Fibroblast of upper back skin (primary cell): Measurements from ENCODE around the gene ASIC5.
A peak's percentile ranks its signal among the peaks of the same experiment; 100 is the strongest.
"Not testable (repeated sequence)": the region's sequence is repeated elsewhere in the genome, so short reads cannot be mapped to it uniquely, and the experiment has no call there.

Experiments used
- DNase-seq: peaks from one replicate; pipeline ENCODE4 v3.0.0-alpha.2; 2013

ASIC5 gene, protein sequence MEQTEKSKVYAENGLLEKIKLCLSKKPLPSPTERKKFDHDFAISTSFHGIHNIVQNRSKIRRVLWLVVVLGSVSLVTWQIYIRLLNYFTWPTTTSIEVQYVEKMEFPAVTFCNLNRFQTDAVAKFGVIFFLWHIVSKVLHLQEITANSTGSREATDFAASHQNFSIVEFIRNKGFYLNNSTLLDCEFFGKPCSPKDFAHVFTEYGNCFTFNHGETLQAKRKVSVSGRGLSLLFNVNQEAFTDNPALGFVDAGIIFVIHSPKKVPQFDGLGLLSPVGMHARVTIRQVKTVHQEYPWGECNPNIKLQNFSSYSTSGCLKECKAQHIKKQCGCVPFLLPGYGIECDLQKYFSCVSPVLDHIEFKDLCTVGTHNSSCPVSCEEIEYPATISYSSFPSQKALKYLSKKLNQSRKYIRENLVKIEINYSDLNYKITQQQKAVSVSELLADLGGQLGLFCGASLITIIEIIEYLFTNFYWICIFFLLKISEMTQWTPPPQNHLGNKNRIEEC

DNA sequence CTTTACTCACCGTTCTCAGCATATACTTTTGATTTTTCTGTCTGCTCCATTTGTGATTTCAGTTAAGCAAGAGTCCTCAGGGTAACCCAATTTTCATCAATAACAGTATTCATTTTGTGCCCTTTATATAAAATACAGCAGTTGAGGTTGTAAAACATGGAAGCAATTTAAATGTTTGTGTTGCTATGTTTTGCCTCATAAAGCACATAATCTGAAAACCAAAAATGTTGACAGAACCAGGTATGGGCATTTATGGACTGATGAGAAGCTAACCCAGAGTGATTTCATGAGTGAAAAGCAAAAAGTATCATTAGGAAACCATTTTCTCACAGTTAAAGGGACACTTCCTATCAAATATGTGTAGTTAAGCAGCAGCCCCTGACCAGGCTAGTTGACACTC is at the start of gene ASIC5:
Gene ASIC5, minus strand, starts transcription at position 101 of the 400 bp plus-strand sequence. Its CDS starts 51 bp downstream, at position 50.
- no peak for DNase-seq

- no peak for DNase-seq
Measured at GRCh38 chr4:155914782-155915181, 48.7 kb upstream of the ASIC5 start.

- DNase-seq, result no peak
Measured at GRCh38 chr4:155911905-155912304, 45.8 kb upstream of the ASIC5 start.

DNA sequence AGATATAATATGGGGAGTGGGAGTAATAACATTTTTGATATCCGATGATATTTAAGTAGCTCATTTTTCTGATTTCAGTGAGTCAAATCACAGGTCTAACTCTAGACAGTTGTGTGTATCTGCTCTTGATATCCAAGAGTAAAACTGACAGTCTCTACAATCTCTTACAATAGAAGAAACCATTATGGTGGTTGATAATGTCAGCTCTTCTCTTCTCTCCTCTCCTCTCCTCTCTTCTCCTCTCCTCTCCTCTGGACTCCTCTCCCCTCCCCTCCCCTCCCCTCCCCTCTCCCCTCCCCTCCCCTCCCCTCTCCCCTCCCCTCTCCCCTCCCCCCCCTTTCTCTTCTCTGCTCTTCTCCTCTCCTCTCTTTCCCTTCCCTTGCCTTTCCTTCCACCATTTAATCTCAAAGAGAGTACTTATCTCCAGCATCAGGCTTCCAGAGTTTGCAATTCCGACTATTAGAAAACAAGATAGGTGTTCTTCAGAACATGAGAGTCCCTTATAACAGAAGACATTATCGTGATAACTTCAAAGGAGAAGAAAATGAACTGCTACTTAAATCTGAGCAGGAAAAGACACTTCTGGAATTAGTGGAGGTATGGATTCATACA is 43.6 kb upstream of the ASIC5 start:
- DNase-seq, result no peak

DNA sequence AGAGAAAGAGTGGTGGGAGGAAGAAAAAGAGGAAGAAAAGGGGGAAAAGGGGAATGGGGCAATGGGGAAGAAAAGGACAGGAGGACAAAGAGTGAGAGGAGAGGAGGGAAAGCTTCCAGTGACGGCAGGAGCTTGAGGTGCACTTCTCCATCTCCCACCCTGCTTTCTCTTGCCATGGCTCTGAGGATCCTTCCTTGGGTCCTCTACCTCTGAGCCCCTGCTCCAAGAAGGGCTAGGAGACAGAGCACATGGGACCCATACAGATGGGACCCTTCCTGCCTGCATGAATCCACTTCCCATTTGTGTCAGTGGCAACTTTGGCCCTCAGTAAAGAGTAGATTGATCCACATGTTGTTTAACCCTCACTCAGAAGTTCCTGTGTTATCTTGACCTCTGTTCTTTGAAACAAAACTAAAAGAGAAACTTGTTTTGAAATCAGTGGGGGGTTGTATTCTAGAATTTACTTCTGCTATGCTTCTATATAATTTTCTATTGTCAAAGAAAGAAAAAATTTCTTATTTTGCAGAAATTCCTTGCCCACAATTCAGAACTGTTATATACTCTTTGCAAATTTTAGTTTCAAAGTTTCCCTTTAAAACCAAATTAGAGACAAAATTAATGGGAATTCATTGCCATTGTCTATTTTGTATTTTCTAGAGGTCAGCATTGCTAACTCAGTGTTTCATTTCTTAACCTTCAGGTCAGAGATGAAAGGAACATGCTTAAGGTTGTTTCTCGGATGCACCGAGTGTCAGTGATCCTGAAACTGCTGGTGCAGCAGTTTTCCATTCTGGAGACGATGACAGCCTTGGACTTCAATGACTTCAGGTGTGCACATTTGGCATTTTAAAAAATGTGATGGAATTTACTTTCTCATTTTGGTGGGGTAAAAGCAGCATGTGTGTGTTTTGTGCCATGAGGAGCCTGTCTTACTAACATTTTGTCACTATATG is 42.4 kb upstream of the ASIC5 start:
- no peak for DNase-seq

- DNase-seq, result no peak
Measured at GRCh38 chr4:155907556-155907955, 41.5 kb upstream of the ASIC5 start.

DNA sequence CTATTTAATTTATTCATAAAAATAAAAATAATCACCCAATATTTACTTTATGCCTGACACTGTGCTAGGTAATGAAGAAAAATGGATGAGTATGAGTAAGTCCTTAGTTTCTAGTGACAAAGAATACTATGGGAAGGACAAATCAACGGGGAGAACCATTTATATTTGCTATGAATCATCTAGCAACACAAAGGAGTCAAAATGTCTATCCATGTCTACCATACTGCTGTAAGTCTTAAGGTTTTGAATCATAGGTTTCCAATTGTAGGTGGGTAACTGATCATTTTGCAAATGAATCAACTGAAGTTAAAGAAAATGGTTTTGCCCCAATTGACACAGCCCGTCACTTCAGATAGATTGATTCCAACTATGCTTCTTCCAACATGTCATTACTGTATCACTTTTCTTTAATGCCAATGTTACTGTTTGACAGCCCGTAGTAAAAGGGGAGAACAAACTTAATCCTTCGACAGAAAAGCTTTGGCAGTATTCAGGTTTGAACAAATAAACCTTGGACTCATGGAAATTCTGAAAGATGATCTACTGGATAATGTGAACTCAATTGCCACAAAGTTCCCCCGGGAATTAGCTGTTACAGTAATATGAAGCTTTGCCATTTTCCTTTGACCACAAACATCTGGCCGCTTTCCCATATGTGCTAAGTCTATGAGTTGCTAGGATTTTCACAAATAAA is 40.6 kb upstream of the ASIC5 start:
- peak; percentile 99 for DNase-seq

DNA sequence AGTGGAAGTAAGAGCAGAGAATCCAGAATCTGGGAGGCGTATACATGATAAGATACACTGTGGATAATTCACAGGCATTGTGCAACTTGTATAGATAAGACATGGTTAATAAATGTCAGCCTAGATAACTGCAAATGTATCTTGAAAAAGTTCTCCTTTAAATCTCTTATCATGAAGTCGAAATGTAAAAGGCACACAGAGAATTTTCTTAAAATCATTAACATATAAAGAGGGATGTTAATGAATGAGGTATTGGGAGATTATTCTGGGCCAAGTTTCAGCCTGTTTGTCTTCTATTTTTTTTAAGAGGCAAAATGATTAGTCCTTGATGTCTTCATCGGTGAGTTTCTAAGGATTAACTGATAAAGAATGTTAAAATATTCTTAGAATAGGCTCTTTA is 38.3 kb upstream of the ASIC5 start:
- no peak for DNase-seq

GRCh38 chr4:155903453-155903852 is 37.4 kb upstream of the ASIC5 start, which contains the start of gene TDO2:
Gene TDO2 (plus strand): TSS chr4:155903696. CDS start chr4:155903759, 63 bp downstream.
- no peak for DNase-seq

GRCh38 chr4:155901013-155901412 is 34.9 kb upstream of the ASIC5 start:
- no peak for DNase-seq

DNA sequence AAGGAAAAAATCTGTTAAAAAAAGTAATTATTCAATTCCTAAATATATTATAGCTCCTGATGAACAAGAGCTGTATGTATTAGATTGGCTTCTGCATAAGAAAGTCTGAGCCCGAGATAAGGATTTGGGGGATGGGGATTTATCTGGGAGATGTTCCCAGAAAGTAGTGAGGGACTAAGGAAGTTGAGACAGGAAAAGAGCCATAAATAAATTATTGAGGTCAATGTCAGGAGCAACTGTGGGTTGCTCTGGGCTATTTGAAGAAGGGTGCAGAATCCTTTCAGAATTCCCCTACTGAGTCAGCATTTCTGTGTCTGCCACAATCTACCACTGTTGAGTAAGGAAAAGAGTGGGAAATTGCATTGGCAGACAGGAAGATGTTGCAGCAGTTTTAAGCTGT is 34.3 kb upstream of the ASIC5 start:
- peak; percentile 89 for DNase-seq

- no peak for DNase-seq
Measured at GRCh38 chr4:155899891-155900290, 33.8 kb upstream of the ASIC5 start.

- not testable (repeated sequence) for DNase-seq
Measured at GRCh38 chr4:155898371-155898770, 32.3 kb upstream of the ASIC5 start.

DNA sequence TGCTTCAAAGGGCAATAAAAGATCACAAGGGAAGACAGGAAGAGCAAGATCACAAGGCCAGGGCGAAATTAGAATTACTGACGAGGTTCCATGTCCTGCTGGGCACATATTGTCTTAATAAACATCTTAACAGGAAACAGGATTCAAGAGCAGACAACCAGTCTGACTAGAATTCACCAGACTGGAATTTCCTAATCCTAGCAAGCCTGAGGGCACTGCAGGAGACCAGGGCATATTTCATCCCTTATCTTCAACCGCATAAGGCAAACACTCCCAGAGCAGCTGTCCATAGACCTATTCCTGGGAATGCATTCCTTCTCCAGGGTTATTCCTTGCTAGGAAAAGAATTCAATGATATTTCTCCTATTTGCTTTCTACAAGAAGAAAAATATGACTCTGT is 25.0 kb upstream of the ASIC5 start:
- peak; percentile 56 for DNase-seq

GRCh38 chr4:155889946-155890345 is 23.9 kb upstream of the ASIC5 start:
- no peak for DNase-seq

DNA sequence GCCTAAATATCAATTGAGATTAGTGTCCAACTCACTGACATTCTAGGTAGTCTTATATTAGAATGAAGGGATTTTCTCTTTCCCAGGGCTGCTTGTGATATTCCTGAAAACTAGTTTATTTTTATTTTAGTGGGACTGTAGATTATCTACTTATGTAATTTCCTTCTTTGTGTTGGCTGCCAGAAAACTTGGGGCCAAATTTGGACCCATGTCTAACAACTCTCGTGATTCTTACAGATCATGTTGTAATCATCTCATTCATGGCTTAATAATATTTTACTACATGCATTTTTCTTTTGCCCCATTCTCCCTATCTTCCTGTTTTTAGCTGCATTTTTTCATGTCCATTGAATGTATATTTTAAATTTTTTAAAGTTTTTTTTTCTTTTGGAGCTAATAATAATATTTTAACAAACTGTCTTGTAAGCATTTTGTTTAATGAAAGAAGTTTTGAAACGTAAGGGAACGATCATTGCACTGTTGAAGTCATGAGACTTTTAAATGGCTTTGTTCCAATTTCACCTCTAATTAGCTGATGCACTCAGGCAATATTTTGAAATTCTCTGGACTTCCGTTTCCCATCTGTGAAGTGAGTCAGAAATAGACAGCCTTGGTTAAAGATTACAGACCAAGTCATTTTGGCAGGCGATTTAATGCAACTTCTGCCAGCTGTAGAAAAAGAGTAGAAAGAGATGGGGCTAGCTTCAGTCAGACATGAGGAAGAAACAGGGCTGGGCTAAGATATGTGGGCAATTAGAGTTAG is 23.1 kb upstream of the ASIC5 start:
- DNase-seq, result peak; percentile 91

- DNase-seq, result no peak
Measured at GRCh38 chr4:155887847-155888570, 21.9 kb upstream of the ASIC5 start.

- no peak for DNase-seq
Measured at GRCh38 chr4:155887045-155887444, 21.0 kb upstream of the ASIC5 start.

- DNase-seq, result no peak
Measured at GRCh38 chr4:155885666-155886065, 19.6 kb upstream of the ASIC5 start.

DNA sequence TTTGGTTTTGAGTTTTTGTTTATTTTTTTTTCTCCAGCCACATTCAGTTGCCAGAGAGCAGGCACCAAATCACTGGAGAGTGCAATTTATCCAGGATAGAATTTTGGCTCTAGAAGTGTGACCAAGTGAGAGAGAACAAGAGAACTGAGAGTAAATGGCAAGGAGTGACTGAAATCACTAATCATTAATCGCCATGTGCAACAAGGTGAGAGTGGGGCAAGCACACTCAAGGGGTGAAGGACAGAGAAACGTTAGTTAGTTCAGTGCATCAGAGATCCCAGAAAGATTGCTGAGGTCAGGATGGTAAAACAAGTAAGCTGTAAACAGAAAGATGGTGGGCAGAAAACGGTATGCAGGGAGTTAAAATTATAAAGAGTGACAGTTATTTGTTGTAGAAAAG is 17.8 kb upstream of the ASIC5 start:
- no peak for DNase-seq

DNA sequence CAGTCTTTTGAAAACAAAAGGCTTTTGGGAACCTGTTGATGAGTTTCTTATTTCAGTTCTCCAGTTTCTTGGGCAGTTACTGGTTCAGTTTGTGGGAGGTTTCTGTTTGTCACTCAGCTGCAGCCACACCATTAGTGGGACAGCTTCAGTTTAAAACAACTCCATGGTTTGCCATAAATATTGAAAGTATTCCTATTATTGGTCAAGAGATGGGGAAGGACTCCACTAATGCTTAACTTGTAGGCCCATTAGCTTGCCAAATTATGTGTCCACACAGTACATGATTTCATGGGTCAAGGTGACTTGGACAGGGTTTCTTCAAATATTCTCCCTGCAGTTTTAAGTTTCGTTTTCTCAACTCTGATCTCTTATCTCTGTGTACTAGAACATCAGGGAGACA is 15.5 kb upstream of the ASIC5 start:
- no peak for DNase-seq
